Measurements from ENCODE around the gene C6orf62. TPM values are rescaled to one million over a fixed set of nuclear protein-coding genes. Genes with fewer than 3 reads are reported as not detected.

Gene C6orf62
- total and polyA plus RNA-seq, 2 experiments from 2014 or later = 66.7 to 79.9 TPM

GRCh38 chr6:24692848-24693592 is 25.9 kb downstream of the C6orf62 start:
- Histone ChIP-seq H3K27ac (ENCODE audit: low read depth) (no peak overlapping the region), H3F3A (replicated peaks; ENCODE audit: low read depth) (no peaks in the 10 kb centered on the region), H3K4me1 (ENCODE audit: insufficient read depth) (no peaks in the 10 kb centered on the region), H3K4me2 (no peak overlapping the region), H3K9me2 (ENCODE audit: insufficient read depth) (no peaks in the 10 kb centered on the region), H3K4me3 (no peak overlapping the region), H4K20me1 (replicated peaks; ENCODE audit: insufficient read depth) (no peaks in the 10 kb centered on the region; the same call in 1 of the 2 replicates), H2AFZ (no peak overlapping the region), H3K36me3 (ENCODE audit: insufficient read depth) (peaks cover under 1% of the 10 kb centered on the region; the same call in 1 of the 2 replicates), H3K27me3 (ENCODE audit: insufficient read depth) (no peaks in the 10 kb centered on the region), H3K79me2 (replicated peaks; ENCODE audit: insufficient read depth) (no peaks in the 10 kb centered on the region; the same call in 1 of the 2 replicates)
- peak overlapping the region; percentile 18; the same call in 1 of the 2 replicates for H3K27ac Mint-ChIP-seq
- H3K4me3 Mint-ChIP-seq = no peak overlapping the region
- TF ChIP-seq CREB1 (CRISPR knock-in tag; IDR thresholded peaks at IDR 0.05; ENCODE audit: low read depth) (no peak), ZNF462 (CRISPR knock-in tag; IDR thresholded peaks at IDR 0.05) (no peak), JUNB (IDR thresholded peaks at IDR 0.05; ENCODE audit: unreplicated experiment) (no peak), EZH2phosphoT487 (IDR thresholded peaks at IDR 0.05; ENCODE audit: unreplicated experiment) (no peak), NANOG (IDR thresholded peaks at IDR 0.05; ENCODE audit: borderline replicate concordance) (no peak), POLR2AphosphoS5 (IDR thresholded peaks at IDR 0.05; ENCODE audit: low read depth) (no peak), ETS1 (IDR thresholded peaks at IDR 0.05) (no peak), CTCF (conservative IDR thresholded peaks at IDR 0.05; ENCODE audit: low read depth in 2 of 2) (no peak), REST (IDR thresholded peaks at IDR 0.05; ENCODE audit: unreplicated experiment) (no peak), EZH2 (IDR thresholded peaks at IDR 0.05; ENCODE audit: low read depth, unreplicated experiment) (no peak)
- peaks cover 6% of the 10 kb centered on the region for H3K4me1 Mint-ChIP-seq
- H3K36me3 Mint-ChIP-seq (ENCODE audit: low read depth) = peaks cover 2% of the 10 kb centered on the region; the same call in 1 of the 3 replicates
- no peaks in the 10 kb centered on the region for H3K9me3 Mint-ChIP-seq
- no peaks in the 10 kb centered on the region for H3K27me3 Mint-ChIP-seq (ENCODE audit: insufficient read depth, low read depth, poor library complexity)
- DNase-seq (ENCODE audit: low spot score) = no peak
- ATAC-seq = peak; percentile 61
